Measurements from ENCODE around the gene ARR3.
A peak's percentile ranks its signal among the peaks of the same experiment; 100 is the strongest.

The ARR3 gene

DNA sequence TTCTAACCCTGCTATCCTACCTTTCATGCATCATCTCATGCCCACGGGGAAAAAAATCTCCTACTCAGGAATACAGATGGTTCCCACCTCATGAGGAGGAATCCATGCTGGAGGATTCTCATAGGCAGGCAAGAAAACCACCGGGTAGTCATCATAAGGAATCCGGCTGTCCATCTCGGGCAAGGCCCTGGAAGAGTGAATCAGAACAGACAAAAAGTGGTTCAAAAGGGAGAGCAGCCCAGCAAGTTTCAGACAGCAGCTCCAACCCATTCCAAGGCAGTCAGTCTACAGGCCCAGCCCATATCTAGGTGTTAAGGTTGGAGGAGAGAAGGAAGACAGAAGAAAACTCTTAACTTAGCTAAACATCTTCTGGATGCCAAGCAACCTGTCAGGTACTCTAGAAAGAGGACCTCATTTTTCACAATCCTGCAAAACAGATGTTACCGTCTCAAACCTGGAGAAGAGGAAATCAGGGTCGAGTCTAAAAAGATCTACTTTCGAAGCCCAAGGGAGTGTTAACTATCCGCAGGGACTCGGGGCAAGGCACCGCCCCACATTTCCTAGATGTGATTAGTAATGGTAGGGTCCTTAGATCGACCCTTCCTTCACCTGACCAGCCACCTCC is 21.1 kb downstream of the ARR3 start:
- H3K4me3 ChIP-seq (ENCODE audit: low read depth, low read length), result peak overlapping the region; percentile 80
- no peak for DNase-seq
- TF ChIP-seq, protein P1, sequence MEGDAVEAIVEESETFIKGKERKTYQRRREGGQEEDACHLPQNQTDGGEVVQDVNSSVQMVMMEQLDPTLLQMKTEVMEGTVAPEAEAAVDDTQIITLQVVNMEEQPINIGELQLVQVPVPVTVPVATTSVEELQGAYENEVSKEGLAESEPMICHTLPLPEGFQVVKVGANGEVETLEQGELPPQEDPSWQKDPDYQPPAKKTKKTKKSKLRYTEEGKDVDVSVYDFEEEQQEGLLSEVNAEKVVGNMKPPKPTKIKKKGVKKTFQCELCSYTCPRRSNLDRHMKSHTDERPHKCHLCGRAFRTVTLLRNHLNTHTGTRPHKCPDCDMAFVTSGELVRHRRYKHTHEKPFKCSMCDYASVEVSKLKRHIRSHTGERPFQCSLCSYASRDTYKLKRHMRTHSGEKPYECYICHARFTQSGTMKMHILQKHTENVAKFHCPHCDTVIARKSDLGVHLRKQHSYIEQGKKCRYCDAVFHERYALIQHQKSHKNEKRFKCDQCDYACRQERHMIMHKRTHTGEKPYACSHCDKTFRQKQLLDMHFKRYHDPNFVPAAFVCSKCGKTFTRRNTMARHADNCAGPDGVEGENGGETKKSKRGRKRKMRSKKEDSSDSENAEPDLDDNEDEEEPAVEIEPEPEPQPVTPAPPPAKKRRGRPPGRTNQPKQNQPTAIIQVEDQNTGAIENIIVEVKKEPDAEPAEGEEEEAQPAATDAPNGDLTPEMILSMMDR (IDR thresholded peaks at IDR 0.05; ENCODE audit: low read depth, low read length), result no peak
- no peaks in the 10 kb centered on the region for H3K27me3 ChIP-seq
- H3K36me3 ChIP-seq, result no peaks in the 10 kb centered on the region
- H3K4me1 ChIP-seq, result no peaks in the 10 kb centered on the region
- H3K9me3 ChIP-seq, result no peaks in the 10 kb centered on the region

DNA sequence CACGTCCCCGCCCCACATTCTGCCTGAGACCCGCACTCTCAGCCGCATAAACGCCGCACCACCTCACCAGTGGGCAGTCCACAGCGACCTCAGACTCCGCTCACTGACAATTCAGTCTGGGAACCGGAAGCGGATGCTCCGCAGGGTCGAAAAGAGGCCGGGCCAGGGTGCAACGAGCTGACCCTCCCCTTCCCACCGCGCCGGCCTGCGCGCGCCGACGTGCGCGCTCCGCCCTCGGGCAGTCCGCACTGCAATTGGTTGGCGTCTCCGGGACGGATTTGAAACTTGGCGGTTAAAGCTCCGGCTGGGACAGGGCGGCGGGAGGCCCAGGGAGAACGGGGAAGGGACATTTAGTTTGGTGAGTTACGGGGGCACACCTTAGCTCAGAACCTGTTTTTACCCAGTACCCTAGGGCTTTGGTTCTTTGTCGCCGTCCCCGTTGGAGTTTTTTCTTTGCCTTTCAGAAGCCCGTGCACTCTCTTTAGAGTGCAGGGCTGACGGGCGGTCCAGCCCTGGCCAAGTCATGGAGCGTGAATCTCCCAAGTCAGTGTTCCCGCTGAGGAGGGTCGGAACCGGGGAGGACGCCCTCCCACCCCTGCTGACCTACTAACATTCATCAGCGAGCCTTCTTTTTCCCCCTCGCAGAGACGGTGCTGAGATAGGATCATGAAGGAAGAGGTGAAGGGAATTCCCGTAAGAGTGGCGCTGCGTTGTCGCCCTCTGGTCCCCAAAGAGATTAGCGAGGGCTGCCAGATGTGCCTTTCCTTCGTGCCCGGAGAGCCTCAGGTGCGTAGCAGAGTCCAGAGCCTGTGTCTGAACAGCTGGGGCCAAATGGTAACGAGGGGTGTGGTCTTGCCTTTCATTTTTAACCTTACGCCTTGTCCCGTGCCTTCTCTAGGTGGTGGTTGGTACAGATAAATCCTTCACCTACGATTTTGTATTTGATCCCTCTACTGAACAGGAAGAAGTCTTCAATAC is 21.9 kb downstream of the ARR3 start, which contains the start of the genes KIF4A and PDZD11:
Gene KIF4A, plus strand, starts transcription at position 312 of the 978 bp plus-strand sequence. Its CDS starts 355 bp downstream, at position 667.
Gene PDZD11, minus strand, starts transcription at position 135 of the 978 bp plus-strand sequence. CDS start 586 bp downstream, outside the sequence.
- Histone ChIP-seq H3K27me3 (no peaks in the 10 kb centered on the region), H3K9me3 (no peaks in the 10 kb centered on the region), H3K36me3 (no peaks in the 10 kb centered on the region), H3K4me1 (no peaks in the 10 kb centered on the region), H3K4me3 (ENCODE audit: low read depth, low read length) (peak within 1 kb of the TSS; percentile 80)
- DNase-seq, result peak; percentile 86
- TF ChIP-seq, protein P1 (IDR thresholded peaks at IDR 0.05; ENCODE audit: low read depth, low read length), result no peak

DNA sequence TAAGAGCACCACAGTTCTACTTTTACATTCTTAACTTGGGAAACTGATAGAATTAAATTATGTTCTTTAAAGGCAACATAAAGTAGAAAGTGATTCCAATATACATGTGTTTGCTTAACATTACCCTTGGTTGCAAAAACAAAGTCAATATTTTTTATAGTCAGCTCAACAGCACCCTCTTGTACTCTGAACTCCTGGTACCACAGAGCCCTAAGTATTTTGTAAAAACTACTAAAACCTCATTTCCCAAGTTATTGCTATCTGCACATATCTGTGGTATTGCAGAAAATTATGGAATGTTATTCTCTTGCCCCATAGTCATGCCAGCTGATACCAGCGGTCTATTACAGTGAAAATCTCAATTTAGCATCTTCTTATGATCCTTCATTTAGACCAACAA is 24.7 kb downstream of the ARR3 start:
- TF ChIP-seq, protein P1 (IDR thresholded peaks at IDR 0.05; ENCODE audit: low read depth, low read length), result no peak
- Histone ChIP-seq H3K36me3 (no peaks in the 10 kb centered on the region), H3K4me3 (ENCODE audit: low read depth, low read length) (no peak overlapping the region; the same call in 1 of the 2 replicates), H3K9me3 (no peaks in the 10 kb centered on the region), H3K4me1 (no peaks in the 10 kb centered on the region), H3K27me3 (no peaks in the 10 kb centered on the region)
- DNase-seq, result no peak

DNA sequence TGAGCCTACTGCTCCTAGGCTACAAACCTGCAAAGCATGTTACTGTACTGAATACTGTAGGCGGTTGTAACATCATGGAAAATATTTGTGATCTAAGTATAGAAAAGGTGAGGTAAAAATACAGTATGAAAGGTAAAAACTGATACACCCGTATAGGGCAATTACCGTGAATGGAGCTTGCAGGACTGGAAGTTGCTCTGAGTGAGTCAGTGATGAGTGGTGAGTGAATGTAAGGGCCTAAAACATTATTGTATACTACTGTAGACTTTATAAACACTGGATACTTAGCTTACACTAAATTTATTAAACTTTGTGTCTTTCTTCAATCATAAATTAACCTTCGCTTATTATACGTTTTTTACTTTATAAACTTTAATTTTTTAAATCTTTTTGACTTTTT is 25.5 kb downstream of the ARR3 start:
- H3K27me3 ChIP-seq, result no peaks in the 10 kb centered on the region

DNA sequence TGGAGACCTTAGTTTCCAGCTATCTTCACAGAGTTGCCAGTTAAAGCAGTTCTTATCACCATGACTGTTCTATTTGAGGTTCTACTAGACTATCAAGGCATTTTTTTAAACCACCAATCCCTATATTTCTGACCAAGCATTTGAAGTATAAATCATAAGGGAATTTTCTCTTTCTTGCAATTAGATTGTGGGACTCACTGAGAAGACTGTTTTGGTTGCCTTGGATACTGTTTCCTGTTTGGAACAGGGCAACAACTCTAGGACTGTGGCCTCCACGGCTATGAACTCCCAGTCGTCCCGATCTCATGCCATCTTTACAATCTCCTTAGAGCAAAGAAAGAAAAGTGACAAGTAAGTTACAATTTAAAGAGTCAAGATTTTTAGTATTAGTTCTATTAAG is 33.6 kb downstream of the ARR3 start:
- no peaks in the 10 kb centered on the region for H3K4me1 ChIP-seq
- no peak for DNase-seq
- H3K36me3 ChIP-seq, result peaks cover 5% of the 10 kb centered on the region
- H3K27me3 ChIP-seq, result no peaks in the 10 kb centered on the region
- no peak overlapping the region for H3K4me3 ChIP-seq (ENCODE audit: low read depth, low read length)
- TF ChIP-seq, protein P1 (IDR thresholded peaks at IDR 0.05; ENCODE audit: low read depth, low read length), result no peak
- no peaks in the 10 kb centered on the region for H3K9me3 ChIP-seq

More for the DNA sequence above, 25.5 kb downstream of the ARR3 start:
- Histone ChIP-seq H3K9me3 (no peaks in the 10 kb centered on the region), H3K4me1 (no peaks in the 10 kb centered on the region), H3K36me3 (no peaks in the 10 kb centered on the region), H3K4me3 (ENCODE audit: low read depth, low read length) (no peak overlapping the region)
- TF ChIP-seq, protein P1 (IDR thresholded peaks at IDR 0.05; ENCODE audit: low read depth, low read length), result no peak
- DNase-seq, result no peak
